UCSD-AML1 (cell line): ENCODE measurements around the gene TBX21.
"Not testable (repeated sequence)": the region's sequence is repeated elsewhere in the genome, so short reads cannot be mapped to it uniquely, and the experiment has no call there.

ENCODE experiments used
- DNase-seq: peaks from one replicate; lab custom pipeline; 2025; ENCODE audit not compliant: unreplicated experiment; lab: John Stamatoyannopoulos, UW

TBX21 gene

GRCh38 chr17:47729476-47729875 lies 3.6 kb upstream of the TBX21 start:
- DNase-seq = no peak

GRCh38 chr17:47730681-47731080 lies 2.4 kb upstream of the TBX21 start:
- no peak for DNase-seq

- no peak for DNase-seq
Measured at GRCh38 chr17:47731396-47731795, 1.6 kb upstream of the TBX21 start.

- DNase-seq = no peak
Measured at GRCh38 chr17:47732399-47733046, 513 bp upstream of the TBX21 start.

GRCh38 chr17:47733674-47734410 lies 806 bp downstream of the TBX21 start:
- DNase-seq = no peak

- no peak for DNase-seq
Measured at GRCh38 chr17:47735139-47735464, 2.1 kb downstream of the TBX21 start.

GRCh38 chr17:47735536-47736011 lies 2.5 kb downstream of the TBX21 start:
- DNase-seq = no peak

GRCh38 chr17:47736501-47737495 lies 3.8 kb downstream of the TBX21 start:
- DNase-seq = no peak

- DNase-seq = no peak
Measured at GRCh38 chr17:47738178-47738577, 5.1 kb downstream of the TBX21 start.

GRCh38 chr17:47739150-47739549 lies 6.1 kb downstream of the TBX21 start:
- no peak for DNase-seq

GRCh38 chr17:47739945-47740344 lies 6.9 kb downstream of the TBX21 start:
- not testable (repeated sequence) for DNase-seq

- DNase-seq = no peak
Measured at GRCh38 chr17:47741109-47741792, 8.2 kb downstream of the TBX21 start.

GRCh38 chr17:47741793-47742145 lies 8.7 kb downstream of the TBX21 start:
- DNase-seq = no peak

- DNase-seq = peak; percentile 62
Measured at GRCh38 chr17:47742319-47743181, 9.5 kb downstream of the TBX21 start.

- peak; percentile 37 for DNase-seq
Measured at GRCh38 chr17:47744168-47745036, 11.4 kb downstream of the TBX21 start.

GRCh38 chr17:47745037-47745380 lies 12.0 kb downstream of the TBX21 start:
- no peak for DNase-seq

- DNase-seq = no peak
Measured at GRCh38 chr17:47751471-47751870, 18.4 kb downstream of the TBX21 start.

- no peak for DNase-seq
Measured at GRCh38 chr17:47757386-47757785, 24.4 kb downstream of the TBX21 start.
